NCI-H1105 (cell line): ENCODE results near the gene CLEC17A.
"Not testable (repeated sequence)": the region's sequence is repeated elsewhere in the genome, so short reads cannot be mapped to it uniquely, and the experiment has no call there.

Experiments used
- DNase-seq: peaks from one replicate; lab custom pipeline; 2025; lab: John Stamatoyannopoulos, UW

CLEC17A gene, protein sequence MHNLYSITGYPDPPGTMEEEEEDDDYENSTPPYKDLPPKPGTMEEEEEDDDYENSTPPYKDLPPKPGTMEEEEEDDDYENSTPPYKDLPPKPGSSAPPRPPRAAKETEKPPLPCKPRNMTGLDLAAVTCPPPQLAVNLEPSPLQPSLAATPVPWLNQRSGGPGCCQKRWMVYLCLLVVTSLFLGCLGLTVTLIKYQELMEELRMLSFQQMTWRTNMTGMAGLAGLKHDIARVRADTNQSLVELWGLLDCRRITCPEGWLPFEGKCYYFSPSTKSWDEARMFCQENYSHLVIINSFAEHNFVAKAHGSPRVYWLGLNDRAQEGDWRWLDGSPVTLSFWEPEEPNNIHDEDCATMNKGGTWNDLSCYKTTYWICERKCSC

DNA sequence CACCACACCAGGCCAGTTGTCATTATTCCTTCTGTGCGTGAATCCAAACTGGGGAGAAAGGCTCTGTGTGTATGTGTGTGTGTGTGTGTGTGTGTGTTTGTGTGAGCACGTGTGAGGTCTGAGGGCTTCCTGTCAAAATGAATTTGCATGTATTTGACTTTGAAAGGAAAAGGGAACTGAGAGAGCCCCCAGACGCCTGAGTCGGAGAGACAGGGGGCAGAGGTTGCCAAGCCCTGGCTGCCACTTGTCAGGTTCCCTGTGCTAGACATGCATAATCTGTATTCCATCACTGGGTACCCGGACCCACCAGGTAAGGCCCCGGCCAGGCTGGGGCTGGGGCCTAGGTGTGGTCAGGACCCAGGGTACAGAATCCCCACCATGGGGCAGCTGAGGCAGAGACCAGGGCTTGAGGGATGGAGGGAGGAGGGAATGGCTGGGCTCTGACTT is at the start of gene CLEC17A:
TSS of gene CLEC17A (plus strand) at position 191 of the 447 bp plus-strand sequence. CDS start at position 268, 77 bp downstream.
- DNase-seq, result no peak

DNA sequence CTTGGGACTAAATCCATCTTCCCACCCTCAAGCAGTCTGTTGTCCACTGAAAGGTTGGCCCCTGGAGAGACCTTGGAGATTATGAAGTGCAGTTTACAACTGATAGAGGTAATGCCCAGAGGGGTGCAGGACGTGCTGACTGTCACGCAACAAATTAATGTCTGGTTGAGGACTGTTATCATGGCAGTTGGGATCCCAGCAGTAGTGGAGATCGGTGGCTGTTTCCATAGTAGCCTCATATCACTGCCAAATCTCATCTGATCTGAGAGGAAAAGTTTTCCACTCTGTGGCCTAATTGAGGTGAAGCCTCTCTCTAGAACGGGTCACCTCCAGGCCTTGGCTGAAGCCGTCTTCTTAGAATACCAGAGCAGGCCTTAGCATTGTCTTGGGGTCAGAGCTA is 49.4 kb upstream of the CLEC17A start:
- DNase-seq, result no peak

- DNase-seq, result no peak
These were observed 45.8 kb upstream of the CLEC17A start for GRCh38 chr19:14536926-14537692.

DNA sequence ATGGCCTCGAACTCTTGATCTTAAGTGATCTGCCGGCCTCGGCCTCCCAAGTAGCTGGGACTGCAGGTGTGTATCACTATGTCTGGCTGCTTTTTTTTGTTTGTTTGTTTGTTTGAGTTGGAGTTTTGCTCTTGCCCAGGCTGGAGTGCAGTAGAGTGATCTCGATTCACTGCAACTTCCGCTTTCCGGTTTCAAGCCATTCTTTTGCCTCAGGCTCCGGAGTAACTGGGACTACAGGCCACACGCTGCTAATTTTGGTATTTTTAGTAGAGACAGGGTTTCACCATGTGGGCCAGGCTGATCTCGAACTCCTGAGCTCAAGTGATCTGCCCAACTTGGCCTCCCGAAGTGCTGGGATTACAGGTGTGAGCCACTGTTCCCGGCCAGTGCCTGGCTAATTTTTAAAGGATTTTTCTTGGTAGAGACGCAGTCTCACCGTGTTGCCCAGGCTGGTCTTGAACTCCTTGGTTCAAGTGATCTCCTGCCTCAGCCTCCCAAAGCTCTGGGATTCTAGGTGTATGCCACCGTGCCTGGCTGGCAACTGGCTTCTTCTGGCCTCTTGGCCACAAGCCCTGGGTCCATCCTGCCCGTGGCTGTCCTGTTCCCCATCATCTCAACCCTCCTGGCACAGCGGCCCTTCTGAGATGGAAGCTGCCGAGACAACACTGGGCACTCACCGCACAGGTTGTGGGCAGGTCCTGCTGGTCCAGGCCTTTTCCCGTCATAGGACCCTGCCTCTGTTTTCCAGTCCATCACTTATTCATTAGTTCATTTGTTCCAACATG is 42.0 kb upstream of the CLEC17A start:
- DNase-seq, result no peak

- DNase-seq, result not testable (repeated sequence)
These were observed 40.9 kb upstream of the CLEC17A start for GRCh38 chr19:14541979-14542378.

GRCh38 chr19:14542711-14543328 is 40.1 kb upstream of the CLEC17A start:
- DNase-seq, result no peak

GRCh38 chr19:14544047-14544446 is 38.8 kb upstream of the CLEC17A start:
- DNase-seq, result no peak

- peak; percentile 96 for DNase-seq
These were observed 37.7 kb upstream of the CLEC17A start for GRCh38 chr19:14544977-14545715.

GRCh38 chr19:14545716-14546082 is 37.2 kb upstream of the CLEC17A start:
- DNase-seq, result no peak

DNA sequence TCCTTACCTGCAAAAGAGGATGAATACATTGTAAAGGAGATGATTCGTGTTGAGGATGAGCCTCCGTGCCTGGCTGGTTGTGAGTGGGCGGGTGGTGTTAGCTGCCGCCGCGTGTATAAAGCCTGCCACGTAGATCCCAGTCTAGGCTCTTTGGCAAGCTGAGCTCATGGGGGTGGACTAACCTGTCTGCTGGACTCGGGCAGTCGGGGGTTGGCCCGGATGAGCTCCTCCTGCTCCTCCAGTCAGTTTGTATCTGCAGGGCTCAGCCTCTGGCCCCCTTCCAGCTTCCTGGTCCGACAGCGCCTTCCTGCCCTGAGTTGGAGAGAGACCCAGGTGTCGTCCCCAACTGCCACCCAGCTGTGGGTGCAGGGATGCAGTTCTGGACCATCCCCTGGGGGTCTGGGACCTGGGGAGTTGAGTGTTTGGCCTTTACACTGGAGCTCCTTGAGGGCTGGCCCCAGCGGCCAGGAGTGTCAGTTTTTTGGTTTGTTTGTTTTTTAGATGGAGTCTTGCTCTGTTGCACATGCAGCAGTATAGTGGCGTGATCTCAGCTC is 32.6 kb upstream of the CLEC17A start:
- DNase-seq, result no peak

GRCh38 chr19:14551134-14552005 is 31.5 kb upstream of the CLEC17A start:
- DNase-seq, result not testable (repeated sequence)

GRCh38 chr19:14552006-14552360 is 30.9 kb upstream of the CLEC17A start:
- not testable (repeated sequence) for DNase-seq

DNA sequence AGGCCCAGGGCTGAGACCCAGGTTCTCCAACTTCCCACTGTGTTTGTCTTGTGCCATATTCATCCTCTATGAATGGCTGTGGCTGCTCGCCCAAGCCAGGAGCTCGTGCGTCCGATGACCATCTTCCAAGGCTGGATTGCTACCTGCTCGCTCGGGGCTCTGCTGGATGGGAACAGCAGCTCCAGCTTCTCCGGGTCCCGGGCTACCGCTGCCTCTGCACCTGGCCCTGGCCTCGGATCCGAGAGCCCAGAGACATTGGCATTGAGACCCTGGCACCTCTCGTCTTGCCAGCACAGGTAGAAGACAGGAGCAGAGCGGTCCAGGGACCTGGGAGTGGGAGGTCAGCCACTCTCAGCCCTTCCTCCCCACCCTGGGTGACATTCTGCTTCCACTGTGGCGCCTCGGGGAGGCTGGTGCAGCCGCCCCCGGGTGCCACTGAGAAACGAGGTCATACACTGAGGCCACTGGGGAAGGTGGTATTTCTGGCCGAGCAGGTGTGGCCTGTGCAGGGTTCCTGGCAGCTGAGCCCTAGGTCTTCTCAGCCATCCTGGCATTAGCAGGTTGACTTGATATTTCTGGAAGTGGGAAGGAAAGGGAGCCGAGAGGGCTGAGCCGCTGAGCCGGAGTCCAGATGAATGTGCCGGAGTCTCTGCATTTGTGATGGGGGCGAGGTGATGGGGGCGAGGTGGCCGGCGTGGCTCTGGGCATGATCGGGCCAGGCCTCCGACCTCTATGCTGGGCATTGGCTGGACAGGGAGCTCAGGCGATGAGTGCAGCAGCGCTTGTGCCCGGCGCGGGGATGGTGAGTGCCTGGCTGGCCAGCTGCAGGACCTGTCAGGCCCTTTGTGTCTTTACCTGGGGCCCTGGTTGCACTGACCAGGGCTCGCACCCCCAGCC is 29.6 kb upstream of the CLEC17A start:
- DNase-seq, result no peak

GRCh38 chr19:14553939-14554243 is 29.0 kb upstream of the CLEC17A start:
- no peak for DNase-seq

DNA sequence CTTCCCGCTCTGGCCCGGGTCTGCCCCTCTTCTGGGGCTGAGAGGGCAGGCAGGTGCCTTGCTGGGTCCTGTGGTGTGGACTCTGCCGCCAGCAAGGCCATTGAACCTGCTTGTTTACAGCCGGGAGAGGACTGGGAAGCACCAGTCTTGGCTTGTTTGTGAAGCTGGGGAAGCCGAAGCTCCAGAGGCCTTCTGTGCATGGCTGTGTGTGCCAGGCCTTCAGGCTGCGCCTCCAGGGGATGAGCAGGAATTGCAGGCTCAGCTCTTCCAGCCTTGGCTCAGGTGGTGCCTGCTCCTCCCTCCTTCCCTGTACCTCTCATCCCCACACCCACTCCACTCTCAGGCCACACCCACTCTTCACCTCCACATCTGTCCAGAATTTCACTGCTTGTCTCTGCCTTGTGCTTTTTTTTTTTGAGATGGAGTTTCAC is 28.5 kb upstream of the CLEC17A start:
- no peak for DNase-seq

DNA sequence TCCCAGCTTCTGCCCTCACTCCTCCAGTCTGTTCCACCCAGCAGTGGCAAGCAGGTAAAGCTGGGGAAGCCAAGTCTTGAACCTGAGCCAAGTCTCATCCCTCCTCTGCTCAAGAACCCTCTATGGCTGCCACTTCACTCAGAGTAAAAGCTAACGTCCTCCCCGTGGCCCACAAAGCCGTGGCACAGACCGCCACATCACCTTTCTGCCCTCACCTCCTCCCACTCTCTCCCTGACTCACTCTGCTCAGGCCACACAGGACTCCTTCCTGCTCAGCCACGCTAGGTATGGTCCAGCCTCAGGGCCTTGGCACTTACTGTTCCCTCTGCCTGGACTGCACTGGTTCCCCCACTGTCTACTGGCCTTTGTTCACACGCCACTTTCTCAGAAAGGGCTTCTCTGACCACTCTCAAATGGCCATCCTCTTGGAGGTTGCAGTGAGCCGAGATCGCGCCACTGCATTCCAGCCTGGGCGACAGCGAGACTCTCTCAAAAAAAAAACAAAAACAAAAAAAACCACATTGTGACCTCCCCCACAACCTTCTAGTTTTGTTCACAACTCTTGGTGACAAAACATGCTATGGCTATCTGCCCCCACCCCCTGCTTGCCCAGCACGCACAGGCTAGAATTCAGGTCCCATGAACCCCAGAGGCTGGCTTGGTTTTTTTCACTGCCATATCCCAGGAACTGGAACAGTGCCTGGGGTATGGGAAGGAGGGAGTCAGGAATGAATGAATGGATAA is 26.8 kb upstream of the CLEC17A start:
- DNase-seq, result no peak

- DNase-seq, result no peak
These were observed 26.2 kb upstream of the CLEC17A start for GRCh38 chr19:14556662-14557188.
